LHCN-M2 (cell line): Measurements from ENCODE around the gene LRRN4CL. TPM values are rescaled to one million over a fixed set of nuclear protein-coding genes. Genes with fewer than 3 reads are reported as not detected.
A peak's percentile ranks its signal among the peaks of the same experiment; 100 is the strongest.

ENCODE experiments used
- DNase-seq: peaks from one replicate; pipeline ENCODE4 v3.0.0-alpha.2; 2012; ENCODE audit warnings: low read depth
- total RNA-seq: library from RNA; depleted of rRNA; stranded (reverse); fragments of >200 nt; gene quantifications from 2 replicates; pipeline ENCODE4 v1.2.3, GENCODE V29; 2014; rRNA removed

LRRN4CL gene
- total RNA-seq, 1 experiment from 2014 or later = 68.1 TPM

DNA sequence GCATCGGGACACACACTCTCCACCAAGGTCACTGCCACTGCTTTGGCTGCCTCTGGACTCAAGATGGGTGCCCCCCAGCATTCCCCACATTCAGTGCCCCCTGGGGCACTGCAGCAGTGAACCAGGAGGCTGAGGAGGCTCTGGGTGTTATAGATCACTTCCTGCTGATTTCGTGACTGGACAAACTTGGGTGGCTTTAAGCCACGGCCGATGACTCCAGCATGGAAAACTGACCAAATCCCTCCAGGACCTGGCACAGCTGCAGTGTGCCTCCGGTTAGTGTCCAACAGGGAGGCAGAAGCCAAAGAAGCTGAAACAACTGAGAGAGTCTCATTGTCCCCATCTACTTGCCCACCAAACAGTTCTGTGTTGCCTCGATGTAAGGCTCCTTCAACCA, 41.7 kb downstream of the LRRN4CL start:
- no peak for DNase-seq

DNA sequence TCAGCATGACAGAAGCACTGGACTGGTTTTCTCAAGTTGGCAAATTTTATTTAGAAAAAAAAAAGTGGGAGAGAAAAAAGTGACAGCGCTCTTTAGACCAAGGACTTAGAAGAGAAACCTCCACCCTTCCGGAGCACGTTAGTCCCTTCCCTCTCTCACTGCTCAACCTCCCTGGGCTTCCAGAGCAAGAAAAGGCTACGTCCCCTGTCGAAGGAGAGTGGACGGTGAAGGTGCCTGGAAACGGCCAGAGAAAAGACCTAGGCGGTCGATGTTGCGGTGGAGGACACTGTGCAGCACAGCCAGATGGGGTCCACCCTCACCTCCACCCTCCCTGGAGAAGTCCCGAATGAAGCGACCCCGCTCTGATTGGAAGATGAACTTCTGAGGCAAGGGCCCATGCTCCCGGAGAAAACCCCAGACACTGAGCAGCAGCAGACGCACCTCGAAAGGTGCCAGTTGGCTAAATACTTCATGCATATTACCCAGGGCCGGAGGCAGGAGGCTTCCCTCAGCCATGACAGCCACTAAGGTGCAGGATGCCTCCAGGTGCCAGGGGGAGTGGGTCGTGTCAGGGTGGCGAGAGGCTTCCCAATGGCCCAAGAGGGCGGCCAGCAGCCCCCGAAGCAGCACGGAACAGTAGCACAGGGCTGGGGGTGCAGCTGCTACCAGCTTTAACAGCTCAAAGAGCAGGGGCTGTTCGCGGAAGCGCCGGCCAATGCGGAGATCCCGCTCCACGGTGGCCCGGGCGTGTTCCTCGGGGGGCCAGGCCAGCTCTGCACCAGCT, 42.3 kb downstream of the LRRN4CL start:
- no peak for DNase-seq

DNA sequence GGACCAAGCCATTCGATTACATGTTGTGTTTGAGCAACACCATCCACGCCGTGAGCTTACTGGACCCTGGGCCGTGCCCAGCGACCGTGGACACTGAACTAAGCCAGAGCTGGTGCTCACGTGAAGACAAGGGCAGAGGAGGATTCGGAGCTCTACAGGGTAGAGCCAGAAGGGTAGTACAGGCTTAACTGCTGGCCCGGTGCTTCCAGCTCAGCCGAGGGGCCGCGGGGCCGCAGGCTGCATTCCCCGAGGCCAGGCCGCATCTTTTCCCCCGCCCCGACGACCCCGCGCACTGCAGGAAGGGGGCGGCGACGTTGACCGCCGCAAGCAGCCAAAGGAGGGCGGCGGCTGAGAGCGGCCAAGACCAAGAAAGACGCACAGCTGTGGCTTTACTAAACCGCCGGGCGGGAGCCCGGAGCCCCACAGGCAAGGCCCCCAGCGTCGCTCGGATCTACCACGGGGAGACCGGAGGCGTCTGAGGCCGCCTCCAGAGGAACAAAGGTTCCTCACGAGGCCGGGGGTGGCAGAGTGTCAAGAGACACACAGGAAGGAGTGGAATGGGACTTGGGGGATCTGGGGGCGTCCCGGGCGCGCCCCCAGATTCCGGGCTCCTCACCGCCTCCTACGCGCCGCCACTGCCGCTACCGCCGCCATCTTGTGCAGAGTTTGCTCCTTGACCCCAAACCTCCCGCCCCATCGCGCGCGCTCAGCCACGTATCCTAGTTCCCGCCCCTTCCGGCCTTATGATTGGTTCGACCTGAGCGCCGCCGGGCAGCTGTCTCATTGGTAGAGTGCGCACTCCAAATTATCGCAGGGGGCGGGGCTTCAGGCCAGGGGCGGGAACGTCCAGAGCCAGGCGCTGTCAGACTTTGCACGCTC, 43.1 kb downstream of the LRRN4CL start, which contains the start of gene GANAB:
TSS of gene GANAB (minus strand) at position 668 of the 879 bp plus-strand sequence. CDS start at position 654, 14 bp downstream.
- DNase-seq = peak; percentile 97

DNA sequence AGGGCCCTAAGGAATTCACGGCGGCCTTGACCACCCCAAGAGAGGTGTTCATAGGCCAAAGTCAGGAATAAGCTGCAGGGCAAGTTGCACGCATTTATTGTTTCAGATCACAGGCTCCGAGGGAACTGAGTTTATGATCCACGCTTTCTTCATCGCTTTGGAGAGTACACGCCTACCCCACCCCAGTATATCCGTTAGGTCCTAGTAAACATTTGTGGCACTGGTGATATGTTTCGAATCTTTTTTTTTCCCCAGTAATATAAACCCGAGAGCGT, 43.7 kb downstream of the LRRN4CL start:
- no peak for DNase-seq

DNA sequence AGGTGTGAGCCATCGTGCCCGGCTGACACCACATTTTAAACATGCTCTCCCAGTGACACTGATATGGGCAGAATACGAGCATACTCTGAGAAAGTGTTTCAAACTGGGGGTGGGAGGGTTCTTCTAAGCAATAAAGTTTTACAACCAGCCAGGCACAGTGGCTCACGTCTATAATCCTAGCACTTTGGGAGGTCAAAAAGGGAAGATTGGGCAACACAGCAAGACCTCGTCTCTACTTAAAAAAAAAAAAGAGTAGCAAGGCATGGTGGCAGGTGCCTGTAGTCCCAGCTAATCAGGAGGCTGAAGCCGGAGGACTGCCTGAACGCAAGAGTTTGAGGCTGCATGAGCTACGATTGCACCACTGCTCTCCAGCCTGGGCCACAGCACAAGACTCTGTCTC, 45.1 kb downstream of the LRRN4CL start:
- no peak for DNase-seq

Other genes with a start within 250 kb of the LRRN4CL start
- 313 and 332 TPM in 2 replicates for gene AHNAK, start 142.7 kb downstream of the LRRN4CL start, total RNA-seq
- gene EEF1G, start 115.6 kb downstream of the LRRN4CL start, total RNA-seq = 1,532 and 1,571 TPM in 2 replicates
- gene TUT1, start 98.0 kb downstream of the LRRN4CL start, total RNA-seq = 9.0 and 9.8 TPM in 2 replicates
- 142 and 149 TPM in 2 replicates for gene MTA2, start 87.7 kb downstream of the LRRN4CL start, total RNA-seq
- 41.5 and 46.8 TPM in 2 replicates for gene EML3, start 76.8 kb downstream of the LRRN4CL start, total RNA-seq
- gene ROM1, start 76.3 kb downstream of the LRRN4CL start, total RNA-seq = 8.9 and 10.3 TPM in 2 replicates
- gene B3GAT3, start 67.5 kb downstream of the LRRN4CL start, total RNA-seq = 74.1 and 92.8 TPM in 2 replicates
- gene GANAB, start 42.9 kb downstream of the LRRN4CL start, total RNA-seq = 267 and 299 TPM in 2 replicates
- 27.9 and 28.1 TPM in 2 replicates for gene INTS5, start 36.2 kb downstream of the LRRN4CL start, total RNA-seq
- gene C11orf98, start 24.3 kb downstream of the LRRN4CL start, total RNA-seq = 55.7 and 72.4 TPM in 2 replicates
- gene CSKMT, start 24.2 kb downstream of the LRRN4CL start, total RNA-seq = 3.2 and 8.7 TPM in 2 replicates
- gene UQCC3, start 17.9 kb downstream of the LRRN4CL start, total RNA-seq = 11.0 and 16.4 TPM in 2 replicates
- gene LBHD1, start 17.3 kb downstream of the LRRN4CL start, total RNA-seq = 3.7 and 4.7 TPM in 2 replicates
- 97.0 and 122 TPM in 2 replicates for gene UBXN1, start 10.5 kb downstream of the LRRN4CL start, total RNA-seq
- 80.1 and 86.2 TPM in 2 replicates for gene BSCL2, start 17.9 kb upstream of the LRRN4CL start, total RNA-seq
- not detected in 2 replicates for gene GNG3, start 18.1 kb upstream of the LRRN4CL start, total RNA-seq
- 8.7 and 14.4 TPM in 2 replicates for gene HNRNPUL2, start 37.9 kb upstream of the LRRN4CL start, total RNA-seq
- gene TTC9C, start 39.0 kb upstream of the LRRN4CL start, total RNA-seq = 31.8 and 53.4 TPM in 2 replicates
- 6.7 and 9.2 TPM in 2 replicates for gene ZBTB3, start 64.6 kb upstream of the LRRN4CL start, total RNA-seq
- gene POLR2G, start 72.0 kb upstream of the LRRN4CL start, total RNA-seq = 82.5 and 86.6 TPM in 2 replicates
- gene TAF6L, start 81.9 kb upstream of the LRRN4CL start, total RNA-seq = 21.7 and 25.9 TPM in 2 replicates
- gene TMEM179B, start 97.9 kb upstream of the LRRN4CL start, total RNA-seq = 53.6 and 78.5 TPM in 2 replicates
- 26.9 and 32.6 TPM in 2 replicates for gene TMEM223, start 102.5 kb upstream of the LRRN4CL start, total RNA-seq
- gene NXF1, start 115.9 kb upstream of the LRRN4CL start, total RNA-seq = 34.2 and 39.6 TPM in 2 replicates
- 21.5 and 25.2 TPM in 2 replicates for gene STX5, start 142.5 kb upstream of the LRRN4CL start, total RNA-seq
- gene TEX54, start 143.3 kb upstream of the LRRN4CL start, total RNA-seq = not detected in 2 replicates
- 56.5 and 56.6 TPM in 2 replicates for gene WDR74, start 150.1 kb upstream of the LRRN4CL start, total RNA-seq
- 121 and 132 TPM in 2 replicates for gene SLC3A2, start 191.4 kb upstream of the LRRN4CL start, total RNA-seq
- not detected in 2 replicates for gene CHRM1, start 231.8 kb upstream of the LRRN4CL start, total RNA-seq